SJSA1 (cell line): ENCODE measurements around the gene EIF4E3. TPM values are rescaled to one million over a fixed set of nuclear protein-coding genes. Genes with fewer than 3 reads are reported as not detected.

Experiments
- DNase-seq, 2 experiments: peaks; one replicate each; pipeline ENCODE4 v3.0.0-alpha.2; 2015 to 2020; ENCODE audit warnings: low spot score in 2 of 2, low read depth in 1 of 2
- H3K27ac ChIP-seq: fragments of 250-450 bp; sonication (Bioruptor Pico); 2 replicates; pipeline ENCODE4 v1.5.1; 2020; ENCODE audit warnings: mild to moderate bottlenecking, moderate library complexity
- H3K27me3 ChIP-seq: fragments of 250-450 bp; sonication (Bioruptor Pico); replicated peaks from 2 replicates; pipeline ENCODE4 v1.5.1; 2020; ENCODE audit warnings: mild to moderate bottlenecking, moderate library complexity
- H3K36me3 ChIP-seq: fragments of 250-450 bp; sonication (Bioruptor Pico); 2 replicates; pipeline ENCODE4 v1.5.1; 2020; ENCODE audit warnings: mild to moderate bottlenecking
- H3K4me1 ChIP-seq: fragments of 250-450 bp; sonication (Bioruptor Pico); replicated peaks from 2 replicates; pipeline ENCODE4 v1.6.1; 2021; ENCODE audit warnings: mild to moderate bottlenecking
- H3K4me3 ChIP-seq: fragments of 250-450 bp; sonication (Bioruptor Pico); 2 replicates; pipeline ENCODE4 v1.5.1; 2020; ENCODE audit warnings: mild to moderate bottlenecking
- H3K9me3 ChIP-seq: fragments of 250-450 bp; sonication (Bioruptor Pico); replicated peaks from 2 replicates; pipeline ENCODE4 v1.5.1; 2020; ENCODE audit warnings: mild to moderate bottlenecking
- total RNA-seq: library from RNA; depleted of rRNA; stranded (reverse); fragments of >200 nt; shearing (Covaris generic); gene quantifications from 2 replicates; pipeline ENCODE4 v1.2.3, GENCODE V29; 2014

The EIF4E3 gene
- total RNA-seq, 1 experiment from 2014 or later = 2.3 TPM

GRCh38 chr3:71710906-71711494 lies 14.2 kb downstream of the EIF4E3 start:
- H3K4me1 ChIP-seq = no peaks in the 10 kb centered on the region
- peak in 1 of 2 experiments; percentile 26 for DNase-seq
- no peaks in the 10 kb centered on the region for H3K9me3 ChIP-seq
- H3K4me3 ChIP-seq = no peak overlapping the region
- no peaks in the 10 kb centered on the region for H3K27me3 ChIP-seq
- H3K36me3 ChIP-seq = no peaks in the 10 kb centered on the region
- no peak overlapping the region for H3K27ac ChIP-seq

GRCh38 chr3:71709908-71710511 lies 15.2 kb downstream of the EIF4E3 start:
- H3K9me3 ChIP-seq = no peaks in the 10 kb centered on the region
- no peak overlapping the region for H3K27ac ChIP-seq
- H3K4me1 ChIP-seq = no peaks in the 10 kb centered on the region
- no peaks in the 10 kb centered on the region for H3K27me3 ChIP-seq
- no peaks in the 10 kb centered on the region for H3K36me3 ChIP-seq
- no peak overlapping the region for H3K4me3 ChIP-seq
- no peak for DNase-seq

DNA sequence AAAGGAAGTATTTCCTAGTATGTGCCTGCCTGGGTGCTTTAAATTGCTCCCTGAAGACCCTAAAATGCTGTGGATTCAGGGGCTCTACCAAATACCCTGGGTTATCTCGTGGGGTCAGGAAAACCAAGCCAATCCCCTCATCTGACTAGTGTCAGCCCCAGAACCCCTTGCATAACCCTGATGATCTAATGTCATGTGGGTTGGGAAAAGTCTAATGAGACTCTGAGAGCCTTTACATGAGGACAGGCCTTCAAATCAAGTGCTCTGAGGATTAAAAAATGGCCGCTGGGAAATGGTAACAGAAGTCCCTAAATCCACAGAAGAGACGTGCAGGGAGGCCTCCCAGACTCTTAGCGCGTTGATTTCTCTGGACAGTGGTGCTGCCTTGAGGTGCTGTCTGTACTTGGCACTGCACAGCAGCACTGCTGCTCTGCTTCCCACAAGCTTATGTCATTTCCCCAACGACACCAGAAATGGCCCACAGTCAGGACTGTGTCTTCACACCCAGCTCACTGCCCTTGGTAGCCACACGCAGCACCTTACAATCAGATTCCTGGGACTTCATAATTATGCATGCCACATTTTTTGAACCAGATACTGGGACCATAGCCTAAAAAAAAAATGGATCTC lies 16.6 kb downstream of the EIF4E3 start:
- no peaks in the 10 kb centered on the region for H3K4me1 ChIP-seq
- no peaks in the 10 kb centered on the region for H3K9me3 ChIP-seq

GRCh38 chr3:71707595-71707994 lies 17.6 kb downstream of the EIF4E3 start:
- H3K9me3 ChIP-seq = no peaks in the 10 kb centered on the region
- H3K36me3 ChIP-seq = no peaks in the 10 kb centered on the region
- no peak overlapping the region for H3K4me3 ChIP-seq
- H3K27me3 ChIP-seq = no peaks in the 10 kb centered on the region
- DNase-seq = no peak
- no peaks in the 10 kb centered on the region for H3K4me1 ChIP-seq
- H3K27ac ChIP-seq = no peak overlapping the region

More for the DNA sequence above, 16.6 kb downstream of the EIF4E3 start:
- Histone ChIP-seq H3K27ac (no peak overlapping the region), H3K4me3 (no peak overlapping the region), H3K27me3 (no peaks in the 10 kb centered on the region), H3K36me3 (no peaks in the 10 kb centered on the region)
- no peak for DNase-seq

DNA sequence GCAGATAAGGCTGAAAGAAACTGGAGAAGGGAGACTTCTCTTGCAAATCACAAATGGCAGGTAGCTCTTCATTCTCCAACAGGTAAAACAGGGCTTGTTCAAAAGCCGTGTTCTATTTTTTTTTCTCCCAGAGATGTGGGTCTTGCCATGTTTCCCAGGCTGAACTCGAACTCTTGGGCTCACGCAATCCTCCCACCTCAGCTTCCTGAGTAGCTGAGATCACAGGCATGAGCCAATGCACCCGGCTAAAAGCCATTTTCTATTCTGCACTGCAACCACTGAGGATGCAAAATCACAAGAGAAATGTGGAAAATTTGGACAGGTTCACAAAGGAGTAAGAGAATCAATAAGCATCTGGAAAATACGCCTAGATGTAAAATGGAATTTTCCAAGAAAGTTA lies 19.5 kb downstream of the EIF4E3 start:
- DNase-seq = no peak
- no peak overlapping the region for H3K27ac ChIP-seq
- no peaks in the 10 kb centered on the region for H3K36me3 ChIP-seq
- no peaks in the 10 kb centered on the region for H3K9me3 ChIP-seq
- H3K4me3 ChIP-seq = no peak overlapping the region
- no peaks in the 10 kb centered on the region for H3K4me1 ChIP-seq
- no peaks in the 10 kb centered on the region for H3K27me3 ChIP-seq

DNA sequence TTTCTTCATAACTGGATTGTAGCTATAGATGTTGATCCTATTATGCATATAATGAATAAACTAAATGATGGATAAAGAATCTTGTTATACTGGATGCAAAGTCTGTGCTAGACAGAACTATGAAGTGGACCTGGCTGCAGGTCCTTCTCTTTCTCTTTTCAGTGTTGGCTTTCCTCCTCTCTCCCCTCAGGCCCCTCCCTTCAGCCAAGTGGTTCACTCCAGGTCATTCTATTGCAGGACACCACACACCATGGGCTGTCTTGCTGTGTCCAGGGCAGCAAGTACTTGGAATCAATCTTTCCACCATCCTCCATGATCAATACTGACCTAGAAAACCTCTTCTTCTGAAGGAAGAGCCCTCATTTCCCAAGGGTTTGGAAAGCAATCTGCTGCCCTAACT lies 20.3 kb downstream of the EIF4E3 start:
- Histone ChIP-seq H3K36me3 (no peaks in the 10 kb centered on the region), H3K27ac (no peak overlapping the region), H3K4me1 (no peaks in the 10 kb centered on the region), H3K9me3 (no peaks in the 10 kb centered on the region), H3K4me3 (no peak overlapping the region), H3K27me3 (no peaks in the 10 kb centered on the region)
- no peak for DNase-seq

DNA sequence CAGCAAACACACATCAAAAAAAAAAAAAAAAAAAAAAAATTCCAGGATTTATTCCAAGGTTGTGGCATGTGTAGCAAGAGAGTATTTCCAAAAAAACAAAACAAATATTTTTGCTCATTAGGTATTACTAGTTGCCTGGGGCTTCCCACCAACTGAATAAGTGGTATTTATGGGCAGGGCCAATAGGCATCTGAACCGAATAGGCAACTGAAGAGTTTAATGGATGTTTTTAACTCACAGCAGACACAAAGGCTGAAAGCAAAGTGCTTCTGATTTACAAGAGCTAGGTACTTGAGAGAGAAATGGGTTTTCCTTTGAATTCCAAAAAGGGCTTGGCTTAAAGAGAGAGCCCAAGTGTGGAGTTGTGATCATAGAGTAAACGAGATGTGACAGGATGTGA lies 21.4 kb downstream of the EIF4E3 start:
- Histone ChIP-seq H3K27me3 (no peaks in the 10 kb centered on the region), H3K4me1 (no peaks in the 10 kb centered on the region), H3K27ac (no peak overlapping the region), H3K4me3 (no peak overlapping the region), H3K9me3 (no peaks in the 10 kb centered on the region), H3K36me3 (no peaks in the 10 kb centered on the region)
- no peak for DNase-seq

DNA sequence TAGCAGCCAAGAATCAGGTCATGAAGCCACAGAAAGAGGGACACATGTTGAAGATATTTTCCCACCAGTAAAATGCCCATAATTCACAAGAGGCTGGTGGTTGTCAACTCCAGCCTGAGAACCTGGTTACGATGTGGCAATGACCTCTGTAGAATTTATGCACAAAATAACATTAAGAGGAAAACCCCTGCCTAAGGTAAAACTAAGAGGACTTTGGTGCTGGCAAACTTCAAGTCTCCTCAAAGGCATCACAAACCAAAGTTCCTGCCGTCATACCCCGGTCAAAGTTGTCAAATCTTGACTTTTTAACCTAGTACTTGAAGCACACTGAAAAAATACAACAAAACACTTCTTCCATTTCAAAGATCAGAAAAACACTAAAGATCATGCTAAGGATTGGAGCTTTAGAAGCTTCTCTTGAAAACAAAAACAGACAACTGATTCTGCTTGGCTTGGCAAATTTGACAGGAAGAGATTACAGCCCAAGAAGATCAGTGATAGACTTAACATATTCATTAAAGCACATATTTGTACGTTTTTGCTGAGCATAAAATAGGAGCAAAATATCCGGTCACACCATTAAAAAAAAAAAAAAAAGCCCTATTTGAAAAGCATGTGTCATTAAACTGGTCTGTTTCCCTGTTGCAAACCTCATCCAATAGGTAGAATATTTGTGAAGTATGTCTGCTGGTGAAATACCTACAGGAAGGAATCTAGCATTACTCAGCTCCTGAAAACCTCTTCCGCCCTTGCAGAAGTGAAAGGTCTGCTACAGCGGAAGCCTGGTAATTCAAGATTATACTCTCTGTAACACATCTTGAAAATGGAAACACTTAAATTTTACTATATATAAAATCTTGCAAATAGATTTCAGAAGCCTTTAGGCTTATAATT lies 22.8 kb downstream of the EIF4E3 start:
- DNase-seq = no peak
- Histone ChIP-seq H3K36me3 (no peaks in the 10 kb centered on the region), H3K4me3 (no peak overlapping the region), H3K27me3 (no peaks in the 10 kb centered on the region), H3K9me3 (no peaks in the 10 kb centered on the region), H3K4me1 (no peaks in the 10 kb centered on the region), H3K27ac (no peak overlapping the region)

DNA sequence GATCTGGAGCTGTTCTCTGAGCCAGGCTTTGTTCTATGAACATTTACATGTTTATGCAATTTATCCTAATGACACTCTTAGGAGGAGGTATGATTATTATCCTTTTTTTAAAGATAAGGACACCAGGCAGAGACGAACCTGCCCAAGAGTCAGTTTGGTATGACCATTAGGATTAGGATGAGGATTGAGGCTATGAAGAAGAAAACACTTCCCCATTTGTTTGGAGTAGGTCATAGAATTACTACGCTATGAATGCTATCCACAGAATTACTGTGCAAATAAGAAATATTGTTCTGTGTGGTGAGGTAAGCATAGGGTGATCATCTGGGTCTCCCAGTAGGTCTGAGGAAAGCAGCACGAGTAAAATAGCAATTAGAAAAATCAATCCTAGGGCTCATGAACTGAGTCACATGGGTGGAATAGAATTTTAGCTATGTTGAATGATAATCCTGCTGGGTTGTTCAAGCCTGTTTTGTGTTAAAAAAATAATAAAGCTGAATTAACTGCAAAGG lies 23.9 kb downstream of the EIF4E3 start:
- H3K4me3 ChIP-seq = no peak overlapping the region
- H3K4me1 ChIP-seq = no peaks in the 10 kb centered on the region
- H3K9me3 ChIP-seq = no peaks in the 10 kb centered on the region
- DNase-seq = no peak
- no peak overlapping the region for H3K27ac ChIP-seq
- H3K27me3 ChIP-seq = no peaks in the 10 kb centered on the region
- H3K36me3 ChIP-seq = no peaks in the 10 kb centered on the region

GRCh38 chr3:71695000-71695482 lies 30.2 kb downstream of the EIF4E3 start:
- H3K4me1 ChIP-seq = peaks cover 36% of the 10 kb centered on the region
- H3K4me3 ChIP-seq = no peak overlapping the region
- H3K27me3 ChIP-seq = no peaks in the 10 kb centered on the region
- H3K27ac ChIP-seq = peak overlapping the region; percentile 42
- H3K36me3 ChIP-seq = no peaks in the 10 kb centered on the region
- H3K9me3 ChIP-seq = no peaks in the 10 kb centered on the region
- DNase-seq = no peak

DNA sequence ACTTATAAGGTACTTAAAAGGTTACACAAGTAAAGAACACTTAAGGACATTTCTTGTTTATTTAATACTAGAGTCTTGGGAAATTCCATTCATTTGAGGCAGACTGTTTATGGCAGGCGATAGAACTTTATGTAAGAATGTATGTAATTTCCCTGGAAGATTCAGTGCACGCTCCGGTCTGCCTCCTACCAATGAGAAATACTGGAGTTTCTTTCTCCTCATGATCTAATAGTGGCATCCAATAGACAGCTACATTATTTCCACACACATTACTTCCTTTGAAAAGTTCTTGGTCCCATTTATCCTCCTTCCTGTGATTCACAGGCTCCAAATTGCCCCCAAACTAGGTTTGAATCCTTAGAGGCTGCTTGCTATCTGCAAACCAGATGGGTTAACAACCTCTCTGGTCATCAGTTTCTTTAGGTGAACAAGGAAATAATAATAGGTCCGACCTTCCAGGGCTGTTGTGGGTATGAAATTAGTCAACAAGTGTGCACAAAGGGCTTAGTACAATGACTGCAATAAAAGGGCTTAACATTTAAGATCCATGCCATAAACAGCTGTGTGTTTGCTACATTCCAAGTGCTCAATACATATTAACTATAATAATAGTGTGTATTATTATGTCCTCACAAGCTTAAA lies 30.7 kb downstream of the EIF4E3 start:
- Histone ChIP-seq H3K4me1 (peaks cover 41% of the 10 kb centered on the region), H3K4me3 (no peak overlapping the region), H3K9me3 (no peaks in the 10 kb centered on the region), H3K27me3 (no peaks in the 10 kb centered on the region), H3K27ac (peak overlapping the region; percentile 42), H3K36me3 (no peaks in the 10 kb centered on the region)
- DNase-seq = peak; percentile 43 to 62

DNA sequence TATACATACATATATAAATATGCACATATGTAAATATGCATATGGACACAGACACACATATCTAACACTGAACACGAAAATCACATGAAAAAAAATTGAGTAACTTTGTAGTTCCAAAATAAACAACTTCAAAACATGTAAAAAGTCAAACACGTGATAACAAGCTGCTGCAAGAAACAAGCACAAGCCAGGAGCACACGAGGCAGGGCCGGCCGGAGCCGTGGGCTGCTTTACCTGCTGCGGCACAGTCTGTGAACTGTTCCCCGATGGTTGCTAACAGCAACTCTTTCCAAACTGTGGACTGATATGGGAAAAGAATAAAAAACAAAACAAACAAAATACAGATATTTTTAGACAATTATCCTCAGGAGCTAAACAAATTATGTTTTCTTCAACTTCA lies 31.6 kb downstream of the EIF4E3 start:
- H3K27ac ChIP-seq = peak overlapping the region; percentile 17; the same call in 1 of the 2 replicates
- no peaks in the 10 kb centered on the region for H3K9me3 ChIP-seq
- H3K4me1 ChIP-seq = peaks cover 49% of the 10 kb centered on the region
- DNase-seq = no peak
- H3K27me3 ChIP-seq = no peaks in the 10 kb centered on the region
- H3K36me3 ChIP-seq = no peaks in the 10 kb centered on the region
- no peak overlapping the region for H3K4me3 ChIP-seq

DNA sequence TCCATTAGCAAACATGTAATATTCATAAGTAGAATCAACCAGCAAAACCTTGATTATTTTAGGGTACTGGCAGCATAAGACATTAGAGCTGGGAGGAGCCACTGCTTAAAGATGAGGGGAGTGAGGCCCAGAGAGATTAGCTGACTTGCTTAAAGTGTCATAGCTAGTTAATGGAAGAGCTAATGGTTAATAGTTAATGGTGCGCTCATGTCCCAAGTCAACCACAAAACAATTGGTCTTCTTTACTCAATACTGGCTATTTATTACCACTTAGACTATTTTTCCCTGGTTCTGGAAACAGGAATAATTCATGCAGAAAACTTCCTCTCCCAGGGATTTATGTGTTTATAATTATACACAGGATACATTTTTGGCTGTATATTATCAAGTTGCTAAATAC lies 33.1 kb downstream of the EIF4E3 start:
- no peaks in the 10 kb centered on the region for H3K27me3 ChIP-seq
- no peak for DNase-seq

More for the DNA sequence above, 33.1 kb downstream of the EIF4E3 start:
- H3K4me1 ChIP-seq = peaks cover 58% of the 10 kb centered on the region
- no peaks in the 10 kb centered on the region for H3K9me3 ChIP-seq
- H3K4me3 ChIP-seq = no peak overlapping the region
- no peak overlapping the region for H3K27ac ChIP-seq
- no peaks in the 10 kb centered on the region for H3K36me3 ChIP-seq
